IMR-90 (cell line): ENCODE data around the gene M6PR. TPM values are rescaled to one million over a fixed set of nuclear protein-coding genes. Genes with fewer than 3 reads are reported as not detected.

Experiments used
- polyA plus RNA-seq, 3 experiments: library from polyadenylated mRNA; depleted of rRNA; stranded (reverse); fragments of >200 nt; gene quantifications; 2 replicates each; pipeline ENCODE4 v1.2.3, GENCODE V29; 2012; ENCODE audit warnings: low replicate concordance in 1 of 3
- total RNA-seq: library from RNA; depleted of rRNA; stranded (reverse); fragments of >200 nt; gene quantifications from 2 replicates; pipeline ENCODE4 v1.2.3, GENCODE V29; 2012; rRNA removed

M6PR gene
- total and polyA plus RNA-seq, 2 of the 4 experiments (the other 2 are of a cell fraction) = 86.6 to 140 TPM

Other genes starting within 250 kb of the M6PR start
- gene A2ML1, start 127.0 kb downstream of the M6PR start, total RNA-seq = not detected in 2 replicates
- not detected in 2 replicates for gene A2ML1, start 127.0 kb downstream of the M6PR start, polyA plus RNA-seq (2012; rRNA removed)
- 9.1 and 9.7 TPM in 2 replicates for gene PHC1, start 35.1 kb downstream of the M6PR start, total RNA-seq
- gene PHC1, start 35.1 kb downstream of the M6PR start, polyA plus RNA-seq (2012; rRNA removed) = 23.1 and 24.4 TPM in 2 replicates
- 0.54 and 0.56 TPM in 2 replicates for gene KLRG1, start 39.9 kb upstream of the M6PR start, total RNA-seq
- gene KLRG1, start 39.9 kb upstream of the M6PR start, polyA plus RNA-seq (2012; rRNA removed) = 0.36 and 0.47 TPM in 2 replicates
- gene A2M, start 166.3 kb upstream of the M6PR start, total RNA-seq = 0.56 and 1.1 TPM in 2 replicates
- 3.2 and 3.6 TPM in 2 replicates for gene A2M, start 166.3 kb upstream of the M6PR start, polyA plus RNA-seq (2012; rRNA removed)